NCI-H510A treated with DMSO at 0.1 percent for 48 hours (cell line): Measurements from ENCODE around the gene ARFGAP3.

ENCODE experiments used
- DNase-seq: peaks from one replicate; lab custom pipeline; 2025; lab: John Stamatoyannopoulos, UW

The ARFGAP3 gene

DNA sequence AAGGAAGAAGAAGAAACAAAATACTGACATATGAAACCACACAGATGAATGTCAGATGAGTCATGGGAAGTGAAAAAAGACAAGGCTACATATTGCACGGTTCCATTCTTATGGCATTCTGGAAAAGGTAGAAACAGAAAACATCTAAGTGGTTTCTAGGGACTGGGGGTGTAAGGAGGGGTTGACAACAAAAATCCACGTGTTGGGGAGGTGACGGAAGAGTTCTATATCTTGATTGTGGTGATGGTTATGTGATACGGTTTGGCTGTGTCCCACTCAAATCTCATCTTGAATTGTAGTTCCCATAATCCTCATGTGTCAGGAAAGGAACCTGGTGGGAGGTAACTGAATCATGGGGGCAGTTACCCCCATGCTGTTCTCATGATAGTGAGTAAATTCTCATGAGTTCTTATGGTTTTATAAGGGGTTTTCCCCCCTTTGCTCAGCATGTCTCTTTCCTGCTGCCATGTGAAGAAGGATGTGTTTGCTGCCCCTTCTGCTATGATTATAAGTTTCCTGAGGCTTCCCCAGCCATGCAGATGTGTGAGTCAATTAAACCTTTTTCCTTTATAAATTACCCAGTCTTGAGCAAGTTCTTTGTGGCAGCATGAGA is 6.4 kb upstream of the ARFGAP3 start:
- DNase-seq: no peak

GRCh38 chr22:42862045-42862734 is 5.1 kb upstream of the ARFGAP3 start:
- DNase-seq: no peak

DNA sequence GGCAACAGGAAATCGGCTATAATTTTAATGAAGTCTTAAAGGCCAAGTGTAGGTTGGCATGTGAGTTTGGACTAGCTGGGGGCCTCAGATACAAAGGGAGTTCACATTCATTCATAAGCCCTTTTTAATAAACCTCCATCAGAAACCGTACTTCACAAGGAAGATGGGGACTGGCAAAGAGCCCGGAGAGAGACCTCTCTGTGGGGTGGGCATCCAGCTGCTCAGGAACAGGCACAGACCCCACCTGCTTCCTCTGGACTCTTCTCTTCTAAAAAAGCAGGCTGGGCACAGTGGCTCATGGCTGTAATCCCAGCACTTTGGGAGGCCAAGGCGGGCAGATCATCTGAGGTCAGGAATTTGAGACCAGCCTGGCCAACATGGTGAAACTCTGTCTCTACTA is 3.9 kb upstream of the ARFGAP3 start:
- DNase-seq: no peak

GRCh38 chr22:42857845-42858481 is 890 bp upstream of the ARFGAP3 start:
- DNase-seq: no peak

DNA sequence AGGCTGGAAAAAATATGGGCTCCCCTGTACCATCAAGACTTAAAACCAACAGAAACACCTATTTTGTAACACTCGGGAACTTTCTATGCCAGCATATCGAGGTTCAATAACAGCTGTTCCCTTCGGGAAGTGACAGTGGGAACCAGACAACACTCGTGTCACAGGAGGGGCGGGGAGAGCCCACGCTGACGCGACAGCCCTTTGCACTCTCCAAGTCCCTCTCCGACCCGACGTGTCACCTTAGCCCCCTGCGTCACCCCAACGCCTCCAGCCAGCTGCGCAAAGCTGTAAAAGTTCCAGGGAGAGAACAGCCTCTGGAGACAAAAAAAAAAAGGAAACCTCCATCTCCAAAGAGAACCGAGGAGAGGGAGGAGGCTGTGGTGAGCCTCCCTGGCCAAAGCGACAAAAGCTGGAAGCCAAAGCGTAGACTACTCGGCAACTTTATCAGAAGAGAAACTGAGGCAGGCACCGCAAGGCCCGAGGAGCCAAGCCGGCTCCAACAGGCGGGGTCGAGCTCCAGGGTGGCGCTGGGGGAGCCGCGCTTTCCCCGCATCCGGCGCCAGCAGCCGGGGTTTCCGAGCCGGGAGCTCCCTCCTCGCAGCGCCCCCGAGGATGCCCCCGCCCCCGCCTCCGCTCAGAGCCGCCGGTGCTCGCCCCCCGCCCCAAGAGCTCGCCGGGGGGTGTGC is 751 bp downstream of the ARFGAP3 start:
- no peak for DNase-seq

GRCh38 chr22:42855721-42856120 is 1.4 kb downstream of the ARFGAP3 start:
- no peak for DNase-seq

GRCh38 chr22:42855211-42855610 is 1.9 kb downstream of the ARFGAP3 start:
- no peak for DNase-seq

GRCh38 chr22:42848941-42849550 is 8.0 kb downstream of the ARFGAP3 start:
- DNase-seq: no peak

DNA sequence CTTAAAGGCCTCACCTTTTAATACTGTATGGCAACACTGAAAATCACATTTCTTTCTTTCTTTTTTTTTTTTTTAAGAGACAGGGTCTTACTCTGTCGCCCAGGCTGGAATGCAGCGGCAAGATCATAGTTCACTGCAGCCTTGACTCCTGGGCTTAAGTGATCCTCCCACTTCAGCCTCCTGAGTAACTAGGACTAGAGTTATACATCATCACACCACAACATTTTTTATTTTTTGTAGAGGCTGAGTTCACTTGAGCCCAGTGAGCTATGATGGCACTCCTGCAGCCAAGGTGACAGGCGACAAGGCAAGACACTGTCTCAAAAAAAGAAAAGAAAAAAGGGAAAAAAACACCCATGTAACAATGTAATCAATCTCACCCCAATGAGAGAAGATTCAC is 10.0 kb downstream of the ARFGAP3 start:
- no peak for DNase-seq

GRCh38 chr22:42844756-42845155 is 12.3 kb downstream of the ARFGAP3 start:
- no peak for DNase-seq

DNA sequence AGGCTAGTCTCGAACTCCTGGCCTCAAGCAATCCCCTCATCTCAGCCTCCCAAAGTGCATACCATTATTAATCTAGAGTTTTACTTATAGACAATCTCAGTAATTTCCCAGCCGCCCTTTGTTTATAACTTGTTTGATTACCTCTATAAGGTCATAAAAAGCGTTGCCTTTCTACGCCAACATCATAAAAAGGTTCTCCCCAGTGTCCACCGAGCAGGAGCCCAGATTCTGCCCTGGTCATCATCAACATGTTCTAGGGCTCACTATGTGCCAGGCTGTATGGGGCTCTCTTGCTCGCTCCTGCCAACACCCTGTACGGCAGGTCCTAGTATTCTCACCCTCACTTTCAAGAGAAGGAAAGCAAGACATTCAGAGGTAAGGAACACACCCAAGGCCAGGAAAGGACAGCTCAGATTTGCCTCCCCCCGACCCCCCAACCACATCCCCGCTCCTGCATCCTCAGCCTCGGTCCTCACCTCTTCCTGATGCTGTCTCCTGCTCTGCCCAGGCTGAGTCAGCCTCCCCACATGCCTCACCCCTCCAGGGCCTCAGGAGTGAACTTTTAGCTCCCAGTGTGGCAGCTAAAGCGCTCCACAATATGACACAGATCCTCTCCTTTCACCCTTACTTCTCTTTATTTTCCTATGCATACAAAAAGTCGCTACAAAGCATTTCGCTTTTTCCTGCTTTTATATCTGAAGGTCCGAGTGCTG is 14.3 kb downstream of the ARFGAP3 start:
- no peak for DNase-seq

GRCh38 chr22:42841444-42841843 is 15.6 kb downstream of the ARFGAP3 start:
- no peak for DNase-seq

DNA sequence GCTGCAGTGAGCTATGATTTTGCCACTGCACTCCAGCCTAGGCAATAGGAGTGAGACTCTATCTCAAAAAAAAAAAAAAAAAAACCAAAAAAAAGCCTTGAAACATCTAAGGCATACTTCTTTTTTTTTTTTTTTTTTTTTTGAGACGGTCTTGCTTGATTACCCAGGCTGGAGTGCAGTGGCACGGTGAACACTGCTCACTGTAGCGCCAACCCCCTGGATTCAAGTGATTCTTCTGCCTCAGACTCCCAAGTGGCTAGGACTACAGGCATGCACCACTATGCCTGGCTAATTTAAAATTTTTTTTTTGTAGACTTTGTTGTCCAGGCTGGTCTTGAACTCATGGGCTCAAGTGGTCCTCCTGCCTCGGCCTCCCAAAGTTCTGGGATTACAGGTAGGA is 19.5 kb downstream of the ARFGAP3 start:
- DNase-seq: no peak

DNA sequence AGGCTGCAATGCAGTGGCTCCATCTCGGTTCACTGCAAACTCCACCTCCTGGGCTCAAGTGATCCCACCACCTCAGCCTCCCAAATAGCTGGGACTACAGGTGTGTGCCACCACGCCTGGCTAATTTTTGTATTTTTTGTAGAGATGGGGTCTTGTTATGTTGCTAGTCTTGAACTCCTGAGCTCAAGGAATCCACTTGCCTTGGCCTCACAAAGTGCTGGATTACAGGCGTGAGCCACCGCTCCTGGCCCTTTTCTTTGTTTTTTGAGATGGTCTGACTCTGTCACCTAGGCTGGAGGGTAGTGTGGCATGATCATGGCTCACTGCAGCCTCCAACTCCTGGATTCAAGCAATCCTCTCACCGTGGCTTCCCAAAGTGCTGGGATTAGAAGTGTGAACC is 21.0 kb downstream of the ARFGAP3 start:
- no peak for DNase-seq

DNA sequence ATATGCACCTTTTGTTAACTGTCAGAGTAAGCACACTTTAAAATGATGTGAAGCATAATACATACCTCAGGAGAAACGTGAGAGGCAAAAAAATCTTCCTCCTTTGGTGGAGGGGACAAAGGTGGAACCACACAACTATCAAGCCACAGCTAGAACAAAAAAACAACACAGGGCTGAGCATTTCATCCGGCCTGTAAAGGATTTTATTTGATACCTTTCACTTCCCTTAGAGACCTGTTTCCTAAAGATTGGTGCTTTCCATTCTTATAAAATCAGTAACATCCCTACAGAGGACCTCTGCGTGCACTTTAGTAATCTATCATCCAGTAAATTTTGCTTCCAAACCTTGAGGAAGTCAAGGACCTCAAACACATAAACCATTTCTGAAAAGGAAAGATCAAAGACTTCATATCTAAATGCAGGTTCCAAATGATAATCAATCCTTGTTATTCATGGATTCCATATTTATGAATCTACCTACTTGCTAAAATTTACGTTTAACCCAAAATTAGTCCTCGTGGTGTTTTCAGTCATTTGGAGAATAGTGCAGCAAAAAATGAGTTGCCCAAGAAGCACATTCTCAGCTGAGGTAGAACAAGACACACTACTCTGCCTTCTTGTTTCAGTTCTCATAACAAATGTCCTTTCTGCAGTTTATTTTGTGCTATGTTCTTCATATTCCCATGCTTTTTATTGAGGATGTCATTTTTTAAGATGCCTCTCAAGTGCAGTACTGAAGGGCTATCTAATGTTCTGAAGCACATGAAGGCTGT is 22.7 kb downstream of the ARFGAP3 start:
- DNase-seq: no peak

DNA sequence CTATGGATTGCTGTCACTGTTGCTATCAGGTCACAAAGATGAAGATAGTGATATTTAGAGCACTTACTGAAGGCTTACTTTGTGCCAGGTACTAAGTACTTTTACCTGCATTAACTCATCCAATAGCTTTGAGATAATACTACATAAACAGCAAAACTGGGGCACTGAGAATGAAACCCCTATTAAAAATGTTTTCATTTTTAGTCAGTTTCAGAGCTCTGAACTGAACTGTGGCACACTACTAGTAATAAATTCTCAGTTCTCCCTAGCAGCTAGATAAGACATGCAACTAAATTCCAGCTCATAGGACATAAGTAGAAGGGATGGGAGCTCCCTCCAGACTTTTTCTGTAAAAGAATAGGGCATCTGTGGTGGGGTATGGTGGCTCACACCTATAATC is 24.0 kb downstream of the ARFGAP3 start:
- no peak for DNase-seq

DNA sequence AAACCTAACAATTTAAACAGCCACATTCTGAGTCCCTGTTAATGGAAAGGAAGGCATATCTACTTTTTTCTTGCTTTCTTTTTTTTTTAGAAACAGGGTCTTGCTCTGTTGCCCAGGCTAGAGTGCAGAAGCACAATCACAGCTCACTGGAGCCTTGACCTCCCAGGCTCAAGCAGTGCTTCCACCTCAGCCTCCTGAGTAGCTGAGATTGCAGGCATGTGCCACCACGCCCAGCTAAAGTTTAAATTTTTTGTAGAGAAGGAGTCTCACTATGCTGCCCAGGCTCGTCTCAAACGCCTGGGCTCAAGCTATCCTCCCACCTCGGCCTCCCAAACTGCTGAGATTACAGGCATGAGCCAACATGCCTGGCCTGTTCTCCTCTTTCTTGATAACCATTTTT is 25.4 kb downstream of the ARFGAP3 start:
- no peak for DNase-seq

- no peak for DNase-seq
Observed at GRCh38 chr22:42830161-42830560, 26.9 kb downstream of the ARFGAP3 start.

DNA sequence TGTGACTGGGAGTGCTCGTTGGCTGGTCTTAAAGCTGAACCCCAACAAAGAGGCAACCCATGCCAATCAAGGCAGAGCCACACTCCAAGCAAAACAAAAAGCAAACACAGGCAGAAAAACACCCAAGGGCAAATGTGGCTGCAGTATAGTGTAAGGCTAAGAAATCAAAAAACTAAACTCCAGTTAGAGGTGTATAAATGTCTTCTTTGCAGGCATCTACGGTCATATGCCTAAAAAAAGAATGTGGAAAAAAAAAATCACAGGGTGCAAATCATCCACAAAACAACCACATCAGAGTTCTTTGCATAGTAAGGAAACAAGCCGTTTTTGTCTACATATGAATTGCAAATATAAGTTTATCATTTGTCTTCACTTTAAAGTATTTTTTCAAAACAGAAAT is 27.8 kb downstream of the ARFGAP3 start:
- no peak for DNase-seq

GRCh38 chr22:42825796-42826195 is 31.3 kb downstream of the ARFGAP3 start:
- DNase-seq: no peak

DNA sequence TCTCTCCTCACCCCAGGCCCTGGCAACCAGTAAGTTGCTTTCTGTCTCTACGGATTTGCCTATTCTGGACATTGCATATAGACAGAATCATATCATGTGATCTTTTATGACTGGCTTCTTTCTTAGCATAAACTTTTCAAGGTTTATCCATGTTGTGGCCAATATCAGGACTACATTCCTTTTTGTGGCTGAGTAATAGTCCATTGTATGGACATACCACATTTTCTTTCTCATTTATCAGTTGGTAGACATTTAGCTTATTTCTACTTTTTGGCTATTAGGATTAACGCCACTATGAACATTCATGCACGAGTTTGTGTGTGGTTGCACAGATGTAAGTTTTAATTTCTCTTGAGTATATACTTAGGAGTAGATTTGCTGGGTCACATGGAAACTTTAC is 35.7 kb downstream of the ARFGAP3 start:
- DNase-seq: no peak
